H1 (cell line): ENCODE measurements around the gene STAG2. TPM values are rescaled to one million over a fixed set of nuclear protein-coding genes. Genes with fewer than 3 reads are reported as not detected.

Experiments
- CTCF ChIA-PET: fragments of 300-600 bp; sonication (Branson Sonifier 250); formaldehyde crosslinking; loops from one replicate; lab custom pipeline; 2021; ENCODE audit not compliant: partially characterized antibody; lab: Charles Lee
- POLR2A ChIA-PET: fragments of 300-600 bp; sonication (Branson Sonifier 250); formaldehyde crosslinking; loops from one replicate; lab custom pipeline; 2021; ENCODE audit warnings: inconsistent platforms; ENCODE audit not compliant: partially characterized antibody; lab: Charles Lee
- DNase-seq, 2 experiments: peaks; one replicate each; pipeline versions ENCODE4 v3.0.0 to v3.0.0-alpha.2; 2010 to 2022; ENCODE audit warnings: low spot score in 2 of 2, low read depth in 1 of 2, mixed read lengths in 1 of 2
- FAIRE-seq: peaks from 2 replicates; lab custom pipeline; 2011; peaks lifted over from hg19 to GRCh38; lab: Jason Lieb, UNC
- H2AFZ ChIP-seq: 2 replicates; pipeline ENCODE4 v1.8.1; 2012; ENCODE audit warnings: low read length, inconsistent platforms
- H2AK5ac ChIP-seq: 2 replicates; pipeline ENCODE4 v1.6.1; 2013; ENCODE audit warnings: low read depth, low read length
- H2BK120ac ChIP-seq: replicated peaks from 2 replicates; pipeline ENCODE3; 2013; ENCODE audit warnings: low read depth, low read length, inconsistent platforms
- H2BK12ac ChIP-seq: 2 replicates; pipeline ENCODE4 v1.6.1; 2013; ENCODE audit warnings: low read depth, low read length
- H2BK15ac ChIP-seq: 2 replicates; pipeline ENCODE4 v1.6.1; 2013; ENCODE audit warnings: low read length
- H2BK20ac ChIP-seq: 2 replicates; pipeline ENCODE4 v1.6.1; 2013; ENCODE audit warnings: low read length
- H2BK5ac ChIP-seq: 2 replicates; pipeline ENCODE4 v1.6.1; 2013; ENCODE audit warnings: low read depth, low read length
- H3K14ac ChIP-seq: 2 replicates; pipeline ENCODE4 v1.6.1; 2013; ENCODE audit warnings: inconsistent platforms; ENCODE audit not compliant: insufficient read length
- H3K18ac ChIP-seq: 2 replicates; pipeline ENCODE4 v1.6.1; 2013; ENCODE audit warnings: low read length; ENCODE audit errors: extremely low read depth
- H3K23ac ChIP-seq: 2 replicates; pipeline ENCODE4 v1.6.1; 2013; ENCODE audit warnings: inconsistent platforms; ENCODE audit not compliant: insufficient read length
- H3K23me2 ChIP-seq: 2 replicates; pipeline ENCODE4 v1.6.1; 2013; ENCODE audit warnings: low read depth, low read length
- H3K27ac ChIP-seq: 2 replicates; pipeline ENCODE4 v1.6.1; 2011; ENCODE audit warnings: low read depth, low read length, inconsistent platforms
- H3K27me3 ChIP-seq, 4 experiments: replicated peaks in 1 of 4; 1 replicate in 1 of 4; 2 replicates in 3 of 4; pipeline versions ENCODE4 v1.6.1 to v1.8.1; 2011 to 2013; ENCODE audit warnings: low read length in 3 of 4, mild to moderate bottlenecking in 3 of 4, inconsistent platforms in 2 of 4, mixed read lengths in 2 of 4, moderate library complexity in 1 of 4; ENCODE audit not compliant: control insufficient read depth in 3 of 4, insufficient read depth in 3 of 4; ENCODE audit errors: extremely low read depth in 1 of 4
- H3K36me3 ChIP-seq, 4 experiments: 2 replicates each; pipeline versions ENCODE4 v1.6.1 to v1.8.1; 2011 to 2013; ENCODE audit warnings: mild to moderate bottlenecking in 4 of 4, low read length in 3 of 4, moderate library complexity in 2 of 4, control low read depth in 1 of 4, inconsistent platforms in 1 of 4; ENCODE audit not compliant: insufficient read depth in 4 of 4, control insufficient read depth in 2 of 4
- H3K4ac ChIP-seq: replicated peaks from 2 replicates; pipeline ENCODE3; 2013; ENCODE audit warnings: low read length, low read depth, mixed read lengths, inconsistent platforms; ENCODE audit not compliant: insufficient read length
- H3K4me1 ChIP-seq, 4 experiments: replicated peaks in 1 of 4; 1 replicate in 1 of 4; 2 replicates in 3 of 4; pipeline versions ENCODE4 v1.6.1 to v1.8.1; 2011 to 2013; ENCODE audit warnings: low read length in 3 of 4, inconsistent platforms in 2 of 4, mixed read lengths in 1 of 4; ENCODE audit not compliant: insufficient read depth in 4 of 4, control insufficient read depth in 3 of 4
- H3K4me2 ChIP-seq, 2 experiments: 2 replicates each; pipeline versions ENCODE4 v1.6.1 to v1.8.1; 2011 to 2013; ENCODE audit warnings: low read depth in 2 of 2, low read length in 2 of 2, control low read depth in 1 of 2, inconsistent platforms in 1 of 2, mild to moderate bottlenecking in 1 of 2; ENCODE audit not compliant: insufficient read depth in 1 of 2
- H3K4me3 ChIP-seq, 4 experiments: fragments of 200-600, 300-600 bp in 1 of 4; sonication (generic), shearing (Covaris generic), sonication (Bioruptor Twin) in 1 of 4; 2 replicates each; pipeline versions ENCODE4 v1.5.1 to v1.8.1; 2011 to 2016; ENCODE audit warnings: low read length in 4 of 4, low read depth in 3 of 4, control low read depth in 2 of 4, inconsistent platforms in 2 of 4, mild to moderate bottlenecking in 2 of 4, mixed read lengths in 1 of 4, moderate library complexity in 1 of 4; ENCODE audit not compliant: insufficient read depth in 2 of 4; ENCODE audit errors: extremely low read depth in 1 of 4
- H3K56ac ChIP-seq: replicated peaks from 2 replicates; pipeline ENCODE3; 2013; ENCODE audit warnings: low read depth, mild to moderate bottlenecking, mixed read lengths, low read length, inconsistent platforms; ENCODE audit not compliant: insufficient read length
- H3K79me1 ChIP-seq: 2 replicates; pipeline ENCODE4 v1.6.1; 2013; ENCODE audit warnings: low read depth, low read length, control low read depth
- H3K79me2 ChIP-seq, 2 experiments: 2 replicates each; pipeline versions ENCODE4 v1.6.1 to v1.8.1; 2012 to 2013; ENCODE audit warnings: low read length in 2 of 2, mild to moderate bottlenecking in 2 of 2, inconsistent platforms in 1 of 2; ENCODE audit not compliant: insufficient read depth in 2 of 2, control insufficient read depth in 1 of 2
- H3K9ac ChIP-seq, 4 experiments: replicated peaks in 1 of 4; 1 replicate in 1 of 4; 2 replicates in 3 of 4; pipeline versions ENCODE4 v1.6.1 to v1.8.1; 2011 to 2013; ENCODE audit warnings: low read depth in 3 of 4, low read length in 3 of 4, control low read depth in 2 of 4, mild to moderate bottlenecking in 2 of 4, moderate library complexity in 2 of 4, inconsistent platforms in 1 of 4; ENCODE audit errors: extremely low read depth in 1 of 4
- H3K9me3 ChIP-seq, 2 experiments: 2 replicates each; pipeline versions ENCODE4 v1.6.1 to v1.8.1; 2012 to 2013; ENCODE audit warnings: mild to moderate bottlenecking in 2 of 2, moderate library complexity in 2 of 2, control low read depth in 1 of 2, inconsistent platforms in 1 of 2, low read depth in 1 of 2, low read length in 1 of 2, mixed read lengths in 1 of 2; ENCODE audit not compliant: insufficient read depth in 2 of 2
- H4K20me1 ChIP-seq, 2 experiments: replicated peaks in 1 of 2; 2 replicates each; pipeline versions ENCODE3 to v1.8.1; 2011 to 2013; ENCODE audit warnings: inconsistent platforms in 2 of 2, low read length in 2 of 2, mild to moderate bottlenecking in 1 of 2; ENCODE audit not compliant: insufficient read depth in 2 of 2, control insufficient read depth in 1 of 2
- H4K5ac ChIP-seq: 2 replicates; pipeline ENCODE4 v1.6.1; 2013; ENCODE audit warnings: low read length, low read depth, mixed read lengths, inconsistent platforms; ENCODE audit not compliant: insufficient read length
- H4K8ac ChIP-seq: 2 replicates; pipeline ENCODE4 v1.8.0; 2013; ENCODE audit warnings: mild to moderate bottlenecking, moderate library complexity, low read length, inconsistent platforms; ENCODE audit not compliant: insufficient read depth; ENCODE audit errors: extremely low read depth
- H4K91ac ChIP-seq: replicated peaks from 2 replicates; pipeline ENCODE3; 2013; ENCODE audit warnings: low read length, mixed read lengths, inconsistent platforms; ENCODE audit not compliant: insufficient read length
- BCL11A ChIP-seq, 2 experiments: IDR thresholded peaks; one replicate each; pipeline ENCODE4 v1.6.1; 2011; ENCODE audit warnings: low read depth in 2 of 2, low read length in 2 of 2, mild to moderate bottlenecking in 2 of 2
- CREB1 ChIP-seq: IDR thresholded peaks from 2 replicates; pipeline ENCODE4 v1.6.1; 2012; ENCODE audit warnings: inconsistent platforms
- GABPA ChIP-seq: IDR thresholded peaks from 2 replicates; pipeline ENCODE4 v1.6.1; 2011; ENCODE audit warnings: mild to moderate bottlenecking, low read length, moderate library complexity, borderline replicate concordance; ENCODE audit not compliant: insufficient read depth
- HDAC2 ChIP-seq, 2 experiments: fragments of 300-600 bp in 1 of 2; sonication (generic) in 1 of 2; IDR thresholded peaks; 2 replicates each; pipeline ENCODE4 v1.6.1; 2011 to 2012; ENCODE audit warnings: low read depth in 2 of 2, low read length in 2 of 2, mild to moderate bottlenecking in 2 of 2, moderate library complexity in 2 of 2, borderline replicate concordance in 1 of 2, inconsistent platforms in 1 of 2
- JUN ChIP-seq: IDR thresholded peaks from 2 replicates; pipeline ENCODE4 v1.6.1; 2011; ENCODE audit warnings: low read depth, mild to moderate bottlenecking, improper control_type of control experiment, low read length
- MAX ChIP-seq: IDR thresholded peaks from 2 replicates; pipeline ENCODE4 v1.6.1; 2012; ENCODE audit warnings: inconsistent platforms
- NRF1 ChIP-seq: IDR thresholded peaks from 2 replicates; pipeline ENCODE4 v1.6.1; 2011; ENCODE audit warnings: mild to moderate bottlenecking, low read depth, low read length, improper control_type of control experiment
- PHF8 ChIP-seq: fragments of 200-600 bp; sonication (generic); conservative IDR thresholded peaks from 2 replicates; pipeline ENCODE4 v1.7.1; 2012; ENCODE audit warnings: low read depth, mild to moderate bottlenecking, inconsistent platforms, low read length, moderate library complexity
- RNF2 ChIP-seq: fragments of 200-900, 300-1000 bp; sonication (generic); IDR thresholded peaks from 2 replicates; pipeline ENCODE4 v1.7.1; 2016; ENCODE audit warnings: borderline replicate concordance, low read depth, mild to moderate bottlenecking, antibody characterized with exemption, low read length; ENCODE audit not compliant: poor library complexity, severe bottlenecking; ENCODE audit errors: missing control alignments
- SP1 ChIP-seq: IDR thresholded peaks from 2 replicates; pipeline ENCODE4 v1.6.1; 2011; ENCODE audit warnings: low read depth, low read length
- TCF12 ChIP-seq: IDR thresholded peaks from 2 replicates; pipeline ENCODE4 v1.6.1; 2011; ENCODE audit warnings: low read depth, mild to moderate bottlenecking, low read length
- USF2 ChIP-seq: IDR thresholded peaks from 2 replicates; pipeline ENCODE4 v1.6.1; 2011; ENCODE audit warnings: low read length, improper control_type of control experiment
- YY1 ChIP-seq: IDR thresholded peaks from 2 replicates; pipeline ENCODE4 v1.6.1; 2011; ENCODE audit warnings: low read depth, mild to moderate bottlenecking, low read length
- WGBS, 2 experiments: shearing (Covaris generic) in 1 of 2; methylation state at CpG; one replicate each; pipeline versions ENCODE4 v1.1.6 to v1.1.7; 2013 to 2015; ENCODE audit warnings: low lambda C conversion rate in 2 of 2, mixed read lengths in 2 of 2, inconsistent platforms in 1 of 2, low coverage in 1 of 2, missing lambda C conversion rate in 1 of 2; ENCODE audit not compliant: insufficient replicate concordance in 2 of 2, insufficient coverage in 1 of 2, insufficient read length in 1 of 2; ENCODE audit errors: extremely low coverage in 1 of 2, missing lambda C conversion rate in 1 of 2; 5-methylcytosine and 5-hydroxymethylcytosine counted together
- polyA plus RNA-seq, 7 experiments: library from polyadenylated mRNA; depleted of rRNA in 3 of 7; stranded (reverse) in 5 of 7; unstranded in 2 of 7; fragments of >200 nt in 5 of 7; fragments of 200-250 nt in 2 of 7; gene quantifications; 1 replicate in 5 of 7; 2 replicates in 1 of 7; 4 replicates in 1 of 7; pipeline versions ENCODE4 v1.2.1 to v1.2.3, GENCODE V29; 2011 to 2013; ENCODE audit warnings: missing spikeins in 2 of 7, mixed read lengths in 2 of 7
- total RNA-seq: library from RNA; stranded (reverse); fragmentation: NEBNext Ultra II Directional; extraction: Animal tissue kit (Norgen Biotek cat#: 25700); gene quantifications from 2 replicates; pipeline ENCODE4 v1.2.1, GENCODE V29; 2021

STAG2 gene
- total and polyA plus RNA-seq, 2 of the 8 experiments (the other 6 are each of a cell fraction or from before 2014, with no cell fraction given): 20.3 to 94.9 TPM

- ChIA-PET CTCF (interaction anchor here (0.5 to 1.1 kb wide), 3 partner anchors 19 to 132 kb away, joined by 3 read pairs; no protein-coding TSS in a partner anchor), POLR2A (no interaction called here)
- H2AK5ac ChIP-seq: no peak overlapping the region
- TF ChIP-seq NRF1 (no peak), CREB1 (no peak), RNF2 (no peak), BCL11A (IDR thresholded peaks at IDR 0.05; ENCODE audit: low read depth in 2 of 2, low read length in 2 of 2) (no peak), PHF8 (no peak), MAX (no peak), SP1 (no peak), HDAC2 (IDR thresholded peaks at IDR 0.05; ENCODE audit: borderline replicate concordance in 1 of 2, low read depth in 2 of 2, low read length in 2 of 2) (no peak), YY1 (no peak), USF2 (no peak), JUN (no peak), TCF12 (no peak), GABPA (no peak)
Measured at GRCh38 chrX:123943074-123943473, 18.4 kb upstream of the STAG2 start.

More at GRCh38 chrX:123943074-123943473, 18.4 kb upstream of the STAG2 start:
- no peak overlapping the region for H3K56ac ChIP-seq
- H3K9me3 ChIP-seq: no peaks in the 10 kb centered on the region
- FAIRE-seq: no peak
- no peak overlapping the region for H3K23ac ChIP-seq
- H3K4me3 ChIP-seq: no peak overlapping the region
- 67% methylated on average over 1 of the region's 1 CpG; no CpG with 5 or more reads in 1 of the 2 experiments for WGBS, 2 experiments
- H2BK20ac ChIP-seq: no peak overlapping the region
- H2BK12ac ChIP-seq: no peak overlapping the region
- H4K20me1 ChIP-seq: no peaks in the 10 kb centered on the region
- no peak overlapping the region for H2AFZ ChIP-seq
- no peak overlapping the region for H4K8ac ChIP-seq
- no peak overlapping the region for H3K27ac ChIP-seq
- no peaks in the 10 kb centered on the region for H3K79me1 ChIP-seq
- no peak overlapping the region for H3K18ac ChIP-seq
- H4K91ac ChIP-seq: no peak overlapping the region
- H3K14ac ChIP-seq: no peak overlapping the region
- no peaks in the 10 kb centered on the region for H3K4me1 ChIP-seq
- H3K9ac ChIP-seq: no peak overlapping the region
- H4K5ac ChIP-seq: no peak overlapping the region
- no peak overlapping the region for H3K4me2 ChIP-seq
- no peak overlapping the region for H2BK120ac ChIP-seq
- no peak overlapping the region for H3K4ac ChIP-seq
- H2BK15ac ChIP-seq: no peak overlapping the region
- no peaks in the 10 kb centered on the region; the same call in 1 of the 2 replicates for H3K23me2 ChIP-seq
- no peaks in the 10 kb centered on the region for H3K27me3 ChIP-seq
- DNase-seq: no peak
- H3K36me3 ChIP-seq: no peaks in the 10 kb centered on the region
- H2BK5ac ChIP-seq: no peak overlapping the region
- no peaks in the 10 kb centered on the region for H3K79me2 ChIP-seq
